Psoas muscle (tissue), 8 donors: ENCODE data around the gene SMG6. TPM values are rescaled to one million over a fixed set of nuclear protein-coding genes. Genes with fewer than 3 reads are reported as not detected.

Experiments
- ATAC-seq, 4 donors: fragments of 200-7000 bp; cut with Tn5 transposase; one replicate each; pipeline ENCODE4 v1.9.1; 2020; ENCODE audit warnings: moderate library complexity in 3 of 4, mild to moderate bottlenecking in 2 of 4
- DNase-seq, 2 donors: peaks; one replicate each; pipeline ENCODE4 v3.0.0-alpha.2; 2020
- H3K27ac ChIP-seq: fragments of 200-600 bp; one replicate; pipeline ENCODE4 v1.8.0; 2022
- H3K27me3 ChIP-seq, 3 donors: fragments of 200-600 bp in 1 of 3; one replicate each; pipeline versions ENCODE4 v1.6.1 to v1.8.0; 2013 to 2022; ENCODE audit warnings: low read length in 2 of 3, mild to moderate bottlenecking in 2 of 3, moderate library complexity in 1 of 3; ENCODE audit not compliant: insufficient read depth in 3 of 3
- H3K36me3 ChIP-seq, 2 donors: fragments of 200-600 bp in 1 of 2; one replicate each; pipeline versions ENCODE4 v1.6.1 to v1.8.0; 2013 to 2022; ENCODE audit warnings: low read depth in 1 of 2, mild to moderate bottlenecking in 1 of 2, moderate library complexity in 1 of 2; ENCODE audit not compliant: insufficient read depth in 1 of 2
- H3K4me1 ChIP-seq: fragments of 200-600 bp; one replicate; pipeline ENCODE4 v1.8.0; 2022
- H3K4me3 ChIP-seq: fragments of 200-600 bp; one replicate; pipeline ENCODE4 v1.8.0; 2022; ENCODE audit warnings: mild to moderate bottlenecking
- H3K9me3 ChIP-seq: fragments of 200-600 bp; one replicate; pipeline ENCODE4 v1.8.0; 2022
- CTCF ChIP-seq: fragments of 200-600 bp; IDR thresholded peaks from one replicate; pipeline ENCODE4 v1.8.0; 2022; ENCODE audit warnings: antibody characterized with exemption
- WGBS, 3 donors: extraction: QIAGEN DNeasy Blood & Tissue Kit; methylation state at CpG; one replicate each; pipeline versions ENCODE4 v1.1.6 to v1.1.7; 2013; 5-methylcytosine and 5-hydroxymethylcytosine counted together
- intact Hi-C, 2 donors: fragments of 100-400 bp; cut with DNase I; formaldehyde crosslinking; loops; one replicate each; pipeline versions ENCODE4 v1.11.0 to v1.14.2; 2022
- polyA plus RNA-seq, 3 donors: library from polyadenylated mRNA; stranded (reverse); fragments of 200-250 nt; gene quantifications; one replicate each; pipeline ENCODE4 v1.2.3, GENCODE V29; 2013
- total RNA-seq, 4 donors: library from RNA; stranded (reverse); fragmentation: NEBNext Ultra II Directional in 2 of 4; extraction: Animal tissue kit (Norgen Biotek cat#: 25700) in 2 of 4; gene quantifications; one replicate each; pipeline versions ENCODE4 v1.2.1 to v1.2.4, GENCODE V29; 2021 to 2023
- donor health status: healthy with polysubstance abuse.
- donor health status: DM: no; HTN: no; CAD: no; lungs with moderate emphysema.
- donor health status: Bipolar disorder and iron deficiency.
- donor health status: healthy.
- donor health status: DM: yes; HTN: yes; CAD: no.
- donor health status: DM: no; HTN: no; CAD: no.
- donor health status: DM: no; HTN: no; CAD: no.
- donor health status: DM: yes; HTN: yes; CAD: no.

The SMG6 gene
- total and polyA plus RNA-seq, 7 donors: 9.4 to 24.1 (median 16.3) TPM

GRCh38 chr17:2122641-2123302 is 180.8 kb downstream of the SMG6 start:
- ATAC-seq (peak; percentile 77 to 94 (median 90)), DNase-seq (peak; percentile 69 to 78)
- intact Hi-C loops: no loop called here
- Histone ChIP-seq H3K27me3 (no peaks in the 10 kb centered on the region), H3K36me3 (peaks cover 0 to 8% of the 10 kb centered on the region in 2 donors), H3K9me3 (no peaks in the 10 kb centered on the region), H3K4me1 (peaks cover 25% of the 10 kb centered on the region), H3K27ac (peak overlapping the region; percentile 74), H3K4me3 (peak overlapping the region; percentile 15)
- TF ChIP-seq CTCF: peak; percentile 17
- WGBS, 3 donors: 18 to 26% (median 23%) methylated on average over 16 of the region's 16 CpGs

GRCh38 chr17:2120586-2121335 is 182.8 kb downstream of the SMG6 start:
- Histone ChIP-seq H3K4me3 (no peak overlapping the region), H3K4me1 (peaks cover 25% of the 10 kb centered on the region), H3K9me3 (no peaks in the 10 kb centered on the region), H3K36me3 (peaks cover 0 to 8% of the 10 kb centered on the region in 2 donors), H3K27me3 (no peaks in the 10 kb centered on the region), H3K27ac (no peak overlapping the region)
- intact Hi-C loops: no loop called here
- WGBS, 3 donors: 84 to 89% (median 88%) methylated on average over 8 of the region's 8 CpGs
- DNase-seq: no peak
- ATAC-seq: no peak
- no peak for TF ChIP-seq CTCF

GRCh38 chr17:2113279-2113622 is 190.3 kb downstream of the SMG6 start:
- Histone ChIP-seq H3K9me3 (no peaks in the 10 kb centered on the region), H3K4me1 (no peaks in the 10 kb centered on the region), H3K27me3 (no peaks in the 10 kb centered on the region), H3K4me3 (no peak overlapping the region), H3K36me3 (no peaks in the 10 kb centered on the region), H3K27ac (no peak overlapping the region)
- DNase-seq: no peak
- no peak for TF ChIP-seq CTCF
- intact Hi-C loops: no loop called here
- WGBS, 3 donors: 87 to 96% (median 89%) methylated on average over 6 of the region's 6 CpGs
- ATAC-seq: no peak

GRCh38 chr17:2111691-2112090 is 191.9 kb downstream of the SMG6 start:
- Histone ChIP-seq H3K27ac (no peak overlapping the region), H3K4me3 (no peak overlapping the region), H3K4me1 (peaks cover 5% of the 10 kb centered on the region), H3K9me3 (no peaks in the 10 kb centered on the region), H3K36me3 (no peaks in the 10 kb centered on the region), H3K27me3 (no peaks in the 10 kb centered on the region)
- WGBS, 3 donors: 94 to 98% (median 95%) methylated on average over 5 of the region's 5 CpGs
- ATAC-seq (no peak), DNase-seq (no peak)
- no peak for TF ChIP-seq CTCF
- intact Hi-C loops: no loop called here
